ENCODE data around the gene HDDC2. TPM values are rescaled to one million over a fixed set of nuclear protein-coding genes. Genes with fewer than 3 reads are reported as not detected.

HDDC2 gene
- total RNA-seq, 1 donor from 2014 or later = 18.4 TPM

DNA sequence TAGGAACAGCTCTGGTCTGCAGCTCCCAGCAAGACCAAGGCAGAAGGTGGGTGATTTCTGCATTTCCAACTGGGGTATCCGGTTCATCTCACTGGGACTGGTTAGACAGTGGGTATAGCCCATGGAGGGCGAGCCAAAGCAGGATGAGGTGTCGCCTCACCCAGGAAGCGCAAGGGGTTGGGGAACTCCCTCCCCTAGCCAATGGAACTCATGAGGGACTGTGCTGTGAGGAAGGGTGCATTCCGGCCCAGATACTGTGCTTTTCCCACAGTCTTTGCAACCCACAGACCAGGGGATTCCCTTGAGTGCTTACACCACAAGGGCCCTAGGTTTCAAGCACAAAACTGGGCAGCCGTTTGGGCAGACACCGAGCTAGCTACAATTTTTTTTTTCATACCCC, 21.8 kb downstream of the HDDC2 start:
- TF ChIP-seq, protein P1, sequence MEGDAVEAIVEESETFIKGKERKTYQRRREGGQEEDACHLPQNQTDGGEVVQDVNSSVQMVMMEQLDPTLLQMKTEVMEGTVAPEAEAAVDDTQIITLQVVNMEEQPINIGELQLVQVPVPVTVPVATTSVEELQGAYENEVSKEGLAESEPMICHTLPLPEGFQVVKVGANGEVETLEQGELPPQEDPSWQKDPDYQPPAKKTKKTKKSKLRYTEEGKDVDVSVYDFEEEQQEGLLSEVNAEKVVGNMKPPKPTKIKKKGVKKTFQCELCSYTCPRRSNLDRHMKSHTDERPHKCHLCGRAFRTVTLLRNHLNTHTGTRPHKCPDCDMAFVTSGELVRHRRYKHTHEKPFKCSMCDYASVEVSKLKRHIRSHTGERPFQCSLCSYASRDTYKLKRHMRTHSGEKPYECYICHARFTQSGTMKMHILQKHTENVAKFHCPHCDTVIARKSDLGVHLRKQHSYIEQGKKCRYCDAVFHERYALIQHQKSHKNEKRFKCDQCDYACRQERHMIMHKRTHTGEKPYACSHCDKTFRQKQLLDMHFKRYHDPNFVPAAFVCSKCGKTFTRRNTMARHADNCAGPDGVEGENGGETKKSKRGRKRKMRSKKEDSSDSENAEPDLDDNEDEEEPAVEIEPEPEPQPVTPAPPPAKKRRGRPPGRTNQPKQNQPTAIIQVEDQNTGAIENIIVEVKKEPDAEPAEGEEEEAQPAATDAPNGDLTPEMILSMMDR (IDR thresholded peaks at IDR 0.05; ENCODE audit: unreplicated experiment) = no peak
- Mint-ChIP-seq H3K36me3 (ENCODE audit: low read depth, unreplicated experiment) (peaks cover 35% of the 10 kb centered on the region), H3K4me3 (ENCODE audit: unreplicated experiment) (peak overlapping the region; percentile 60), H3K9me3 (ENCODE audit: unreplicated experiment) (peaks cover 4% of the 10 kb centered on the region), H3K27ac (ENCODE audit: unreplicated experiment) (no peak overlapping the region), H3K4me1 (ENCODE audit: unreplicated experiment) (peaks cover 6% of the 10 kb centered on the region), H3K27me3 (ENCODE audit: unreplicated experiment) (peaks cover 2% of the 10 kb centered on the region)
- no peak for DNase-seq (ENCODE audit: low spot score)

DNA sequence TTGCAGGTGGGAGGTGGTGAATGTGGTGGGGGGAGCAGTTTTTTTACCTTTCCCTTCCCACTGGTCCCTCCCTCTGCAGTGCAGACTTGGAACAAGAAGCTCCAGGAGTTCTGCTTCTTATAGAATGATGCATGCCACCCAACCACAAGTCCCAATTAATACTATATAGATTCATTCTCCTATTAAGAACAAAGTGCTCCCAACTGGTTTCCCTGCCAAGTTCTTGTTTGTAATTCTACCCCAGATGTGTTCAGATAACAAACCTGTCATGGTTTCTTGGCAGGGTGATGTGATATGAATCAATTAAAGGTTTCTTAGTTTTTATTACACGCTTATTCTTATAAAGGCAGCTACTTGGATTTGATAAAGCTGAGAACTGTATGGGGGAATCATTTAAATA, 23.9 kb downstream of the HDDC2 start:
- no peak for DNase-seq (ENCODE audit: low spot score)
- TF ChIP-seq, protein P1 (IDR thresholded peaks at IDR 0.05; ENCODE audit: unreplicated experiment) = no peak
- H3K27ac Mint-ChIP-seq (ENCODE audit: unreplicated experiment) = no peak overlapping the region
- peaks cover 4% of the 10 kb centered on the region for H3K9me3 Mint-ChIP-seq (ENCODE audit: unreplicated experiment)
- H3K27me3 Mint-ChIP-seq (ENCODE audit: unreplicated experiment) = peaks cover 2% of the 10 kb centered on the region
- H3K4me3 Mint-ChIP-seq (ENCODE audit: unreplicated experiment) = no peak overlapping the region
- H3K36me3 Mint-ChIP-seq (ENCODE audit: low read depth, unreplicated experiment) = peaks cover 19% of the 10 kb centered on the region
- H3K4me1 Mint-ChIP-seq (ENCODE audit: unreplicated experiment) = peaks cover 6% of the 10 kb centered on the region

DNA sequence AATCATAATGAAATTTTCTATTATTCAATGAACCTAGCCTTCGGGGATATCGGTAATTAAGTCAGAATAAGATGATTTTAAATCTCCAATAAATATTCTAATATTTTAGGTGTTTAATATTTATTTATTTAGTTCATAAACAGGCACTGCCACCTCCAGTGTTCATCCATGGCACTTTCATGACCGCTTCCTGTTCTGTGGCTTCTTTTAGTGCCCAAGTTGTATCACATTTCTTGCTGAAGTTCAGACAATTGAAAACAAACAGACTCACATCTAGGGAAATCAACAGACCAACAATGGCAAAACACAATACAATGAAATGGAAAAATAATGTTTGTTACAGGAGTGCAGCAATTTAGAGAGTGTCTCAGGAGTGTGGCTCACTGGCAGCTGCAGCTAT, 26.0 kb downstream of the HDDC2 start:
- no peaks in the 10 kb centered on the region for H3K9me3 Mint-ChIP-seq (ENCODE audit: unreplicated experiment)
- H3K4me3 Mint-ChIP-seq (ENCODE audit: unreplicated experiment) = no peak overlapping the region
- H3K4me1 Mint-ChIP-seq (ENCODE audit: unreplicated experiment) = peaks cover 6% of the 10 kb centered on the region
- H3K27me3 Mint-ChIP-seq (ENCODE audit: unreplicated experiment) = peaks cover 2% of the 10 kb centered on the region
- peaks cover 8% of the 10 kb centered on the region for H3K36me3 Mint-ChIP-seq (ENCODE audit: low read depth, unreplicated experiment)
- no peak overlapping the region for H3K27ac Mint-ChIP-seq (ENCODE audit: unreplicated experiment)
- TF ChIP-seq, protein P1 (IDR thresholded peaks at IDR 0.05; ENCODE audit: unreplicated experiment) = no peak
- no peak for DNase-seq (ENCODE audit: low spot score)

DNA sequence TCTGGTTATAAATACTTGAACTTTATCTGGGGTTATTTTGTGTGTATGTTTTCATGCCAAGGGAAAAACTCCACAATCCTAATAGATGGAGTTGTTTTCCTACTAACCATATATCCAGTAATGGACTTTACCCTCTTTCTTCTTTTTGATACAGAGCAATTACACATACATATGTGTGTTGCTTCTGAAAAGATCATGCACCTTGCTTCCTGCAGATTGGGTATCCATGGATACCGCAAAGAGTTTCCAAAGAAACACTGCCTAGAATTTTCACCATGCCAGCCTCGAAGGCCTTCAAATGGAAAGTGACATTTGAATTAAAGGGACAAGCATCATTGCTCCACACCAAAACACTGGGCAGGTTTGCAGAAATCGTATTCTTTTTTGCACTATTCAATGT, 26.8 kb downstream of the HDDC2 start:
- no peak for DNase-seq (ENCODE audit: low spot score)
- Mint-ChIP-seq H3K27ac (ENCODE audit: unreplicated experiment) (no peak overlapping the region), H3K4me3 (ENCODE audit: unreplicated experiment) (no peak overlapping the region), H3K9me3 (ENCODE audit: unreplicated experiment) (no peaks in the 10 kb centered on the region), H3K27me3 (ENCODE audit: unreplicated experiment) (peaks cover 2% of the 10 kb centered on the region), H3K4me1 (ENCODE audit: unreplicated experiment) (peaks cover 6% of the 10 kb centered on the region), H3K36me3 (ENCODE audit: low read depth, unreplicated experiment) (peaks cover 4% of the 10 kb centered on the region)
- TF ChIP-seq, protein P1 (IDR thresholded peaks at IDR 0.05; ENCODE audit: unreplicated experiment) = no peak

DNA sequence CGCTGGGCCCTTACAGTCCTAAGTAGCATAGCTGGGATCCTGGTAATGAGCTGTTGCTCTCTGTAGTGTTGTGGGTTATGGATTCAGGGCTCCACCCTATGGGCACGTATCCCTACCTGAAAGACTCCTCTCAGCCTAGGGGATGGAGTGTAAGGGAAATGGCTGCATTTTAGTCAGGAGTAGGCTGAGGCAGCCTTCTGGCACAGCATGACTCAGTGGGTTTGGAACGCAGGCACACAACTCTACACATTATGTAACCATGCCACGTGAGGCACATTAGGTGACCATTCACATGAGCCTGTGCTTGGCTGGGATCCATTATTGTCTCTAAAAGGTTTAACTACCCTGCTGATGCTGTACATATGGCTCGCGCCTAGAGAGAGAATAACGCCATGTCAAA, 27.8 kb downstream of the HDDC2 start:
- H3K4me3 Mint-ChIP-seq (ENCODE audit: unreplicated experiment) = no peak overlapping the region
- H3K27me3 Mint-ChIP-seq (ENCODE audit: unreplicated experiment) = peaks cover 2% of the 10 kb centered on the region
- H3K4me1 Mint-ChIP-seq (ENCODE audit: unreplicated experiment) = peaks cover 6% of the 10 kb centered on the region
- no peaks in the 10 kb centered on the region for H3K36me3 Mint-ChIP-seq (ENCODE audit: low read depth, unreplicated experiment)
- no peaks in the 10 kb centered on the region for H3K9me3 Mint-ChIP-seq (ENCODE audit: unreplicated experiment)
- no peak for DNase-seq (ENCODE audit: low spot score)
- TF ChIP-seq, protein P1 (IDR thresholded peaks at IDR 0.05; ENCODE audit: unreplicated experiment) = no peak
- no peak overlapping the region for H3K27ac Mint-ChIP-seq (ENCODE audit: unreplicated experiment)

All from endothelial cell (in vitro differentiated cells).